ACC112 (cell line): ENCODE results near the gene CYB5D1.
"Not testable (repeated sequence)": the region's sequence is repeated elsewhere in the genome, so short reads cannot be mapped to it uniquely, and the experiment has no call there.

ENCODE experiments used
- H2AFZ ChIP-seq: fragments of 200-600 bp; sonication (generic); one replicate; pipeline ENCODE4 v1.6.0; 2017; ENCODE audit warnings: antibody characterized with exemption, low read length; ENCODE audit not compliant: unreplicated experiment
- H3K27ac ChIP-seq: fragments of 200-600 bp; sonication (generic); 2 replicates; pipeline ENCODE4 v1.5.1; 2014; ENCODE audit warnings: low read depth, mild to moderate bottlenecking, antibody characterized with exemption, low read length, moderate library complexity
- H3K27me3 ChIP-seq: fragments of 200-600 bp; sonication (generic); 2 replicates; pipeline ENCODE4 v1.6.1; 2014; ENCODE audit warnings: mild to moderate bottlenecking, antibody characterized with exemption, low read length, moderate library complexity, mixed read lengths; ENCODE audit not compliant: insufficient read depth
- H3K36me3 ChIP-seq: fragments of 200-600 bp; sonication (generic); 2 replicates; pipeline ENCODE4 v1.6.1; 2016; ENCODE audit warnings: mild to moderate bottlenecking, antibody characterized with exemption, low read length, moderate library complexity, mixed read lengths; ENCODE audit not compliant: insufficient read depth
- H3K4me1 ChIP-seq: fragments of 200-600 bp; sonication (generic); one replicate; pipeline ENCODE4 v1.6.1; 2016; ENCODE audit warnings: low read length, mixed read lengths; ENCODE audit not compliant: insufficient read depth, unreplicated experiment, control insufficient read depth
- H3K4me3 ChIP-seq: fragments of 200-600 bp; sonication (generic); 2 replicates; pipeline ENCODE4 v1.5.1; 2014; ENCODE audit warnings: mild to moderate bottlenecking, low read depth, low read length
- H3K79me2 ChIP-seq: fragments of 200-600 bp; sonication (generic); one replicate; pipeline ENCODE4 v1.6.0; 2016; ENCODE audit warnings: low read length; ENCODE audit not compliant: control insufficient read depth, unreplicated experiment, insufficient read depth

The CYB5D1 gene

GRCh38 chr17:7864384-7864783 lies 6.6 kb downstream of the CYB5D1 start:
- not testable (repeated sequence) for H3K27ac ChIP-seq, H3K4me1 ChIP-seq
- peaks cover 23% of the 10 kb centered on the region for H3K36me3 ChIP-seq

GRCh38 chr17:7864995-7865650 lies 7.3 kb downstream of the CYB5D1 start:
- Histone ChIP-seq H3K4me1 (peaks cover 4% of the 10 kb centered on the region), H3K36me3 (peaks cover 23% of the 10 kb centered on the region), H3K4me3 (no peak overlapping the region), H2AFZ (no peak overlapping the region), H3K27me3 (no peaks in the 10 kb centered on the region), H3K27ac (no peak overlapping the region), H3K79me2 (no peaks in the 10 kb centered on the region)

More at GRCh38 chr17:7864384-7864783, 6.6 kb downstream of the CYB5D1 start:
- not testable (repeated sequence) for H3K27me3 ChIP-seq, H2AFZ ChIP-seq, H3K4me3 ChIP-seq, H3K79me2 ChIP-seq

- Histone ChIP-seq H3K36me3 (peaks cover 27% of the 10 kb centered on the region), H3K27ac (no peak overlapping the region), H3K4me1 (peaks cover 4% of the 10 kb centered on the region), H3K4me3 (no peak overlapping the region), H3K79me2 (no peaks in the 10 kb centered on the region), H3K27me3 (no peaks in the 10 kb centered on the region), H2AFZ (no peak overlapping the region)
Observed at GRCh38 chr17:7867881-7868329, 10.1 kb downstream of the CYB5D1 start.

GRCh38 chr17:7873051-7873450 lies 15.2 kb downstream of the CYB5D1 start:
- Histone ChIP-seq H3K27ac (no peak overlapping the region), H3K4me3 (no peak overlapping the region), H3K36me3 (peaks cover 10% of the 10 kb centered on the region), H3K79me2 (no peaks in the 10 kb centered on the region), H3K27me3 (no peaks in the 10 kb centered on the region), H3K4me1 (no peaks in the 10 kb centered on the region), H2AFZ (no peak overlapping the region)

GRCh38 chr17:7875804-7876370 lies 18.1 kb downstream of the CYB5D1 start:
- Histone ChIP-seq H2AFZ (no peak overlapping the region), H3K4me1 (peaks cover 4% of the 10 kb centered on the region), H3K27me3 (no peaks in the 10 kb centered on the region), H3K79me2 (no peaks in the 10 kb centered on the region), H3K36me3 (peaks cover 10% of the 10 kb centered on the region), H3K27ac (no peak overlapping the region), H3K4me3 (no peak overlapping the region)

- no peak overlapping the region for H3K4me3 ChIP-seq
- no peak overlapping the region for H3K27ac ChIP-seq
- H3K4me1 ChIP-seq: peaks cover 26% of the 10 kb centered on the region
- H2AFZ ChIP-seq: no peak overlapping the region
- peaks cover 6% of the 10 kb centered on the region; the same call in 1 of the 2 replicates for H3K36me3 ChIP-seq
- no peaks in the 10 kb centered on the region for H3K27me3 ChIP-seq
- H3K79me2 ChIP-seq: no peaks in the 10 kb centered on the region
Observed at GRCh38 chr17:7878234-7878633, 20.4 kb downstream of the CYB5D1 start.

GRCh38 chr17:7880076-7880868 lies 22.5 kb downstream of the CYB5D1 start:
- Histone ChIP-seq H3K36me3 (peaks cover 6% of the 10 kb centered on the region; the same call in 1 of the 2 replicates), H2AFZ (no peak overlapping the region), H3K27ac (no peak overlapping the region), H3K27me3 (no peaks in the 10 kb centered on the region), H3K4me3 (no peak overlapping the region), H3K79me2 (no peaks in the 10 kb centered on the region), H3K4me1 (peaks cover 32% of the 10 kb centered on the region)

- H3K79me2 ChIP-seq: peaks cover 9% of the 10 kb centered on the region
- H2AFZ ChIP-seq: no peak overlapping the region
- H3K4me1 ChIP-seq: peaks cover 32% of the 10 kb centered on the region
- H3K36me3 ChIP-seq: 0 out of 2 replicates have a peak, but pooled peaks cover 6% of the 10 kb centered on the region
- H3K27me3 ChIP-seq: no peaks in the 10 kb centered on the region
- no peak overlapping the region for H3K27ac ChIP-seq
- H3K4me3 ChIP-seq: no peak overlapping the region
Observed at GRCh38 chr17:7881276-7882054, 23.7 kb downstream of the CYB5D1 start.

- Histone ChIP-seq H3K27me3 (no peaks in the 10 kb centered on the region), H3K36me3 (0 out of 2 replicates have a peak, but pooled peaks cover 6% of the 10 kb centered on the region), H3K27ac (no peak overlapping the region), H2AFZ (no peak overlapping the region), H3K79me2 (peaks cover 9% of the 10 kb centered on the region), H3K4me3 (no peak overlapping the region), H3K4me1 (peaks cover 32% of the 10 kb centered on the region)
Observed at GRCh38 chr17:7882068-7882467, 24.3 kb downstream of the CYB5D1 start.

- H3K36me3 ChIP-seq: 0 out of 2 replicates have a peak, but pooled peaks cover 6% of the 10 kb centered on the region
- H3K27me3 ChIP-seq: no peaks in the 10 kb centered on the region
- peaks cover 9% of the 10 kb centered on the region for H3K79me2 ChIP-seq
- peak overlapping the region; percentile 76 for H3K4me3 ChIP-seq
- H3K4me1 ChIP-seq: peaks cover 32% of the 10 kb centered on the region
- peak overlapping the region; percentile 52; the same call in 1 of the 2 replicates for H3K27ac ChIP-seq
- no peak overlapping the region for H2AFZ ChIP-seq
Observed at GRCh38 chr17:7882629-7883028, 24.8 kb downstream of the CYB5D1 start.
